Large intestine (tissue), 3 donors: ENCODE data around the gene ZNF747. TPM values are rescaled to one million over a fixed set of nuclear protein-coding genes. Genes with fewer than 3 reads are reported as not detected.
"Not testable (repeated sequence)": the region's sequence is repeated elsewhere in the genome, so short reads cannot be mapped to it uniquely, and the experiment has no call there.

Experiments
- DNase-seq, 2 donors: peaks; one replicate each; pipeline versions ENCODE4 v3.0.0 to v3.0.0-alpha.2; 2013
- H3K27ac ChIP-seq: one replicate; pipeline ENCODE4 v1.5.1; 2013; ENCODE audit warnings: low read length
- H3K27me3 ChIP-seq: 2 replicates; pipeline ENCODE4 v1.6.1; 2013; ENCODE audit warnings: low read length; ENCODE audit not compliant: control insufficient read depth, insufficient read depth
- H3K36me3 ChIP-seq: 2 replicates; pipeline ENCODE4 v1.6.1; 2013; ENCODE audit warnings: low read length; ENCODE audit not compliant: control insufficient read depth, insufficient read depth
- H3K4me1 ChIP-seq: one replicate; pipeline ENCODE4 v1.6.1; 2013; ENCODE audit warnings: low read length; ENCODE audit not compliant: control insufficient read depth, insufficient read depth
- H3K4me3 ChIP-seq: one replicate; pipeline ENCODE4 v1.5.1; 2013; ENCODE audit warnings: low read length
- H3K9me3 ChIP-seq: one replicate; pipeline ENCODE4 v1.6.1; 2013; ENCODE audit warnings: mild to moderate bottlenecking, low read depth, low read length, moderate library complexity; ENCODE audit not compliant: control insufficient read depth
- WGBS: methylation state at CpG from one replicate; pipeline ENCODE4 v1.1.5; 2013; ENCODE audit warnings: low lambda C conversion rate; ENCODE audit not compliant: insufficient coverage; 5-methylcytosine and 5-hydroxymethylcytosine counted together
- polyA plus RNA-seq: library from polyadenylated mRNA; unstranded; fragments of 120-200 nt; gene quantifications from one replicate; pipeline ENCODE4 v1.2.1, GENCODE V29; 2013

ZNF747 gene
- polyA plus RNA-seq, 1 donor, result 9.4 TPM

- peak in 1 of 2 donors; percentile 11 for DNase-seq
- Histone ChIP-seq H3K9me3 (peaks cover 14% of the 10 kb centered on the region), H3K27me3 (no peaks in the 10 kb centered on the region), H3K27ac (no peak overlapping the region), H3K36me3 (peaks cover 14% of the 10 kb centered on the region), H3K4me3 (no peak overlapping the region), H3K4me1 (peaks cover 41% of the 10 kb centered on the region)
- no CpG with 5 or more reads among the region's 60 CpGs for WGBS
These were observed 9.8 kb downstream of the ZNF747 start for GRCh38 chr16:30524575-30525568.

- no peak for DNase-seq
- Histone ChIP-seq H3K4me1 (peaks cover 42% of the 10 kb centered on the region), H3K9me3 (peaks cover 14% of the 10 kb centered on the region), H3K27me3 (no peaks in the 10 kb centered on the region), H3K27ac (no peak overlapping the region), H3K36me3 (peaks cover 14% of the 10 kb centered on the region), H3K4me3 (no peak overlapping the region)
- WGBS, result no CpG with 5 or more reads among the region's 26 CpGs
These were observed 10.7 kb downstream of the ZNF747 start for GRCh38 chr16:30523768-30524574.

DNA sequence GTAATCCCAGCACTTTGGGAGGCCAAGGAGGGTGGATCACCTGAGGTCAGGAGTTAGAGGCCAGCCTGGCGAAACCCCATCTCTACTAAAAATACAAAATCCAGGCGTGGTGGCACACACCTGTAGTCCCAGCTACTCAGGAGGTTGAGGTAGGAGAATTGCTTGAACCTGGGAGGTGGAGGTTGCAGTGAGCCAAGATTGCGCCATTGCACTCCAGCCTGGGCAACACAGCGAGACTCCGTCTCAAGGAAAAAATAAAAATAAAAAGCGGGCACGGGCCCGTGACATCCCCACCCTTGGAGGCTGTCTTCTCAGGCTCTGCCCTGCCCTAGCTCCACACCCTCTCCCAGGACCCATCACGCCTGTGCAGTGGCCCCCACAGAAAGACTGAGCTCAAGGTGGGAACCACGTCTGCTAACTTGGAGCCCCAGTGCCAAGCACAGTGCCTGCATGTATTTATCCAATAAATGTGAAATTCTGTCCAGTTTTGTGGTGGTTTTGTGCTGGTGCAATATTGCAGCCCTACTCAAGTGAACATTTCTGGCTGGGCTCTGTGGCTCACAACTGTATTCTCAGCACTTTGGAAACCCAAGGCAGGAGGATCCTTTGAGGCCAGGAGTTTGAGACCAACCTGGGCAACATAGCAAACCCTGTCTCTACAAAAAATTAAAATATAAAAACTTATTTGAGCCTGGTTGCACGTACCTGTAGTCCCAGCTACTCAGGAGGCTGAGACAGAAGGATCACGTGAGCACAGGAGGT lies 11.8 kb downstream of the ZNF747 start:
- not testable (repeated sequence) for H3K27me3 ChIP-seq, H3K4me3 ChIP-seq, DNase-seq
- peak overlapping the region; percentile 75 for H3K27ac ChIP-seq
- peaks cover 14% of the 10 kb centered on the region for H3K36me3 ChIP-seq
- 100% methylated on average over 1 of the region's 12 CpGs for WGBS
- peaks cover 37% of the 10 kb centered on the region for H3K4me1 ChIP-seq
- H3K9me3 ChIP-seq, result peaks cover 14% of the 10 kb centered on the region

GRCh38 chr16:30521873-30522641 lies 12.6 kb downstream of the ZNF747 start:
- peak; percentile 88 to 94 for DNase-seq
- 14% methylated on average over 2 of the region's 11 CpGs for WGBS
- Histone ChIP-seq H3K9me3 (peaks cover 14% of the 10 kb centered on the region), H3K4me1 (peaks cover 32% of the 10 kb centered on the region), H3K4me3 (no peak overlapping the region), H3K27ac (peak overlapping the region; percentile 75), H3K27me3 (no peaks in the 10 kb centered on the region), H3K36me3 (peaks cover 14% of the 10 kb centered on the region)

DNA sequence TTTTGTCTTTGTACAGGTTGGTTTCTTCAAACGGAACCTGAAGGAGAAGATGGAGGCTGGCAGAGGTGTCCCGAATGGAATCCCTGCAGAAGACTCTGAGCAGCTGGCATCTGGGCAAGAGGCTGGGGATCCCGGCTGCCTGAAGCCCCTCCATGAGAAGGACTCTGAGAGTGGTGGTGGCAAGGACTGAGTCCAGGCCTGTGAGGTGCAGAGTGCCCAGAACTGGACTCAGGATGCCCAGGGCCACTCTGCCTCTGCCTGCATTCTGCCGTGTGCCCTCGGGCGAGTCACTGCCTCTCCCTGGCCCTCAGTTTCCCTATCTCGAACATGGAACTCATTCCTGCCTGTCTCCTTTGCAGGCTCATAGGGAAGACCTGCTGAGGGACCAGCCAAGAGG lies 13.2 kb downstream of the ZNF747 start:
- H3K4me1 ChIP-seq, result peaks cover 32% of the 10 kb centered on the region
- H3K27me3 ChIP-seq, result no peaks in the 10 kb centered on the region
- peak overlapping the region; percentile 75 for H3K27ac ChIP-seq
- DNase-seq, result no peak
- peaks cover 14% of the 10 kb centered on the region for H3K36me3 ChIP-seq
- no peak overlapping the region for H3K4me3 ChIP-seq
- H3K9me3 ChIP-seq, result peaks cover 14% of the 10 kb centered on the region
- no CpG with 5 or more reads among the region's 7 CpGs for WGBS

DNA sequence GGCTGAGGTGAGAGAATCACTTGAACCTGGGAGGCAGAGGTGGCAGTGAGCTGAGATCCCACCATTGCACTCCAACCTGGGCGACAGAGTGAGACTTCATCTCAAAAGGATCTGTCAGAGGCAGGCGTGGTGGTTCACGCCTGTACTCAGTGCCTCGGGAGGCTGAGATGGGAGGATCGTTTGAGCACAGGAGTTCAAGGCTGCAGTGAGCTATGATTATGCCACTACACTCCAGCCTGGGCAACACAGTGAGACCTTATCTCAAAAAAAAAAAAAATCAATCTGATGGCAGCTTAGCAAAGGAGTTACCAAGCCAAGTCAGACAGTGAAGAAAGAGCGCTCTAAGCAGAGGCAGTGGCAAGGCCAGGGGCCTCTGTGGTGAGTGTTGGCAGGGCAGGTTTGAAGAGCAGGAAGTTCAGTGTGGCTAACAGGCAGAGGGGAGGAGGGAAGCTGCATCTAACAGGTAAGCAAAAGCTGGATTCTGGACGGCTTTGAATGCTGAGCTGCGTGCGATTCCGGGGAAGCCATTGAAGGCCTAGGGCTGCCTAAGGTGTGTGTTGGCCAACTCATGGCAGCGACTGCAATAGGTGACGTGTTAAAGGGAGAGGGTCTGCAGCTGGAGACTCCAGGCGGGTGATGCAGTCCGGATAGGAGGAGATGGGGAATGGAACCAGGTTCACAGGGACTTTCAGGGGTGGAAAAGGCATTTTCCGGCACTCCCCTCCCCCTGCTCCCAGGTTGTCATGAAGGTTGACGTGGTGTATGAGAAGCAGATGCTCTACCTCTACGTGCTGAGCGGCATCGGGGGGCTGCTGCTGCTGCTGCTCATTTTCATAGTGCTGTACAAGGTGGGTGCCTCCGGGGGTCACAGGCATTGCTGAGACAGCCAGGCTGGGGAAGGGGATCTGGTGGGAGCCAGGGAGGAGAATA lies 15.3 kb downstream of the ZNF747 start:
- Histone ChIP-seq H3K4me1 (peaks cover 30% of the 10 kb centered on the region), H3K9me3 (peaks cover 4% of the 10 kb centered on the region), H3K27me3 (no peaks in the 10 kb centered on the region), H3K4me3 (no peak overlapping the region), H3K36me3 (peaks cover 4% of the 10 kb centered on the region), H3K27ac (no peak overlapping the region)
- WGBS, result 92% methylated on average over 2 of the region's 20 CpGs
- DNase-seq, result no peak

DNA sequence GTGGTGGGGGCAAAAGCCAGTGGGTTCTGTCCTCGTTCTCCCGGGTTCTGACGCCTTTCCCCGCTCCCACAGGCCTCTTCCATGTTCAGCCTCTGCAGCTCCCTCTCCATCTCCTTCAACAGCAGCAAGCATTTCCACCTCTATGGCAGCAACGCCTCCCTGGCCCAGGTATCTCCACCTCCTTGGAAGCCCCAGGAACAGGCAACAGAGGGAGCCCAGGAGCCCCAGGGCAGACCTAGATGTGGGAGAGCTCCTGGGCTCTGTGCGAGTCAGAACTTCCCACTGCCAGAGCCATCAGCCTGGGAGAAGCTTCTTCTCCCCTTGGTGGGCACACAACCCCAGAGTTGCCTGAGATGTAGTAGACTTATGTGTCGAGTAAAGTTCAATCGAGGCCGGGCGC lies 16.1 kb downstream of the ZNF747 start:
- no peak overlapping the region for H3K27ac ChIP-seq
- no peak for DNase-seq
- H3K36me3 ChIP-seq, result no peaks in the 10 kb centered on the region
- H3K27me3 ChIP-seq, result no peaks in the 10 kb centered on the region
- H3K4me3 ChIP-seq, result no peak overlapping the region
- peaks cover 25% of the 10 kb centered on the region for H3K4me1 ChIP-seq
- no peaks in the 10 kb centered on the region for H3K9me3 ChIP-seq
- WGBS, result no CpG with 5 or more reads among the region's 10 CpGs

GRCh38 chr16:30515275-30515674 lies 19.4 kb downstream of the ZNF747 start:
- Histone ChIP-seq H3K36me3 (no peaks in the 10 kb centered on the region), H3K4me1 (peaks cover 10% of the 10 kb centered on the region), H3K27me3 (no peaks in the 10 kb centered on the region), H3K27ac (no peak overlapping the region), H3K4me3 (no peak overlapping the region), H3K9me3 (no peaks in the 10 kb centered on the region)
- DNase-seq, result no peak
- no CpG with 5 or more reads among the region's 2 CpGs for WGBS

DNA sequence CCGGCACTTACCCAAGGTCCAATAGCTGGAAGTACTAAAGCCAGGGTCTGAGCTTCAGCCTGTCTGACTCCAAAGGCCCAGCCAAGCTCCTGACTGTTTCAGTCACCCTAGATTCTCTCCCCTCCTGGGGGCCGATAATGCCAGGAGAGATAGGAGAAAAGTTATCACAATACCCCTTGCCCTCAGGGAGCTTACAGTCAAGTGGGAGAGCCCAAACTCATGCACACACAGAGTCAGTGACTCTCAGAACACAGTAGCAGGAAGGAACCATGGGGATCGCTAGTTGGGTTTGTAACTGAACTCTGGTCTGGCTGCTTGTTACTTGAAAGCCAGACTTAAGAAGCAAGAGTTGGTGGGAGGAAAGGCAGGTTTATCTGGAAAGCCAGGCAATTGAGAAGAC lies 23.1 kb downstream of the ZNF747 start:
- Histone ChIP-seq H3K27ac (no peak overlapping the region), H3K9me3 (no peaks in the 10 kb centered on the region), H3K4me3 (no peak overlapping the region), H3K36me3 (no peaks in the 10 kb centered on the region), H3K4me1 (peaks cover 7% of the 10 kb centered on the region), H3K27me3 (no peaks in the 10 kb centered on the region)
- DNase-seq, result peak in 1 of 2 donors; percentile 19
- WGBS, result no CpG with 5 or more reads among the region's 3 CpGs
